GM23338 (cell line): ENCODE results near the gene SCN9A. TPM values are rescaled to one million over a fixed set of nuclear protein-coding genes. Genes with fewer than 3 reads are reported as not detected.

ENCODE experiments used
- ATAC-seq: fragments of 200-7000 bp; cut with Tn5 transposase; 3 replicates; pipeline ENCODE4 v1.9.1; 2020
- DNase-seq: peaks from one replicate; pipeline ENCODE4 v3.0.0-alpha.2; 2015; ENCODE audit warnings: low spot score
- H2AFZ ChIP-seq: fragments of 200-600 bp; sonication (generic); 2 replicates; pipeline ENCODE4 v1.8.0; 2016; ENCODE audit warnings: antibody characterized with exemption, mild to moderate bottlenecking, moderate library complexity
- H3F3A ChIP-seq: fragments of 200-600 bp; sonication (generic); replicated peaks from 2 replicates; pipeline ENCODE4 v1.8.0; 2017; ENCODE audit warnings: antibody characterized with exemption, mixed run types, low read depth
- H3K27ac ChIP-seq: fragments of 200-600 bp; sonication (generic); 2 replicates; pipeline ENCODE4 v1.6.1; 2016; ENCODE audit warnings: low read depth
- H3K27me3 ChIP-seq: fragments of 200-600 bp; sonication (generic); 2 replicates; pipeline ENCODE4 v1.8.0; 2016; ENCODE audit warnings: mild to moderate bottlenecking, mixed run types, moderate library complexity; ENCODE audit not compliant: insufficient read depth
- H3K36me3 ChIP-seq: fragments of 200-600 bp; sonication (generic); 2 replicates; pipeline ENCODE4 v1.8.0; 2016; ENCODE audit warnings: mild to moderate bottlenecking; ENCODE audit not compliant: insufficient read depth
- H3K4me1 ChIP-seq: fragments of 200-600 bp; sonication (generic); 2 replicates; pipeline ENCODE4 v1.8.0; 2016; ENCODE audit warnings: mild to moderate bottlenecking, moderate library complexity; ENCODE audit not compliant: insufficient read depth
- H3K4me2 ChIP-seq: fragments of 200-600 bp; sonication (generic); 2 replicates; pipeline ENCODE4 v1.7.1; 2017; ENCODE audit warnings: mixed run types
- H3K4me3 ChIP-seq: fragments of 200-600 bp; sonication (generic); 2 replicates; pipeline ENCODE4 v1.6.1; 2016; ENCODE audit warnings: mixed run types
- H3K79me2 ChIP-seq: fragments of 200-600 bp; sonication (generic); replicated peaks from 2 replicates; pipeline ENCODE4 v1.8.0; 2017; ENCODE audit warnings: mild to moderate bottlenecking; ENCODE audit not compliant: insufficient read depth
- H3K9me2 ChIP-seq: fragments of 200-600 bp; sonication (generic); 2 replicates; pipeline ENCODE4 v1.8.0; 2017; ENCODE audit not compliant: insufficient read depth
- H4K20me1 ChIP-seq: fragments of 200-600 bp; sonication (generic); replicated peaks from 2 replicates; pipeline ENCODE4 v1.8.0; 2017; ENCODE audit warnings: mild to moderate bottlenecking; ENCODE audit not compliant: insufficient read depth
- H3K27ac Mint-ChIP-seq: 2 replicates; pipeline ENCODE4 v1.8.0; 2020; ENCODE audit warnings: inconsistent platforms, mild to moderate bottlenecking, moderate library complexity, mixed read lengths
- H3K27me3 Mint-ChIP-seq: 3 replicates; pipeline ENCODE4 v1.8.0; 2022; ENCODE audit warnings: low read depth, mild to moderate bottlenecking, moderate library complexity, mixed read lengths, inconsistent platforms; ENCODE audit not compliant: insufficient read depth, poor library complexity
- H3K36me3 Mint-ChIP-seq: 3 replicates; pipeline ENCODE4 v1.8.0; 2021; ENCODE audit warnings: low read depth, mild to moderate bottlenecking, inconsistent platforms, moderate library complexity, mixed read lengths
- H3K4me1 Mint-ChIP-seq: 3 replicates; pipeline ENCODE4 v1.8.0; 2020; ENCODE audit warnings: mild to moderate bottlenecking, inconsistent platforms, mixed read lengths
- H3K4me3 Mint-ChIP-seq: 3 replicates; pipeline ENCODE4 v1.8.0; 2021; ENCODE audit warnings: moderate library complexity, mild to moderate bottlenecking, inconsistent platforms, mixed read lengths
- H3K9me3 Mint-ChIP-seq: 3 replicates; pipeline ENCODE4 v1.8.0; 2020; ENCODE audit warnings: moderate library complexity, mild to moderate bottlenecking, inconsistent platforms, mixed read lengths
- CREB1 ChIP-seq: fragments of 250-450 bp; sonication (Bioruptor Pico); IDR thresholded peaks from 2 replicates; pipeline ENCODE4 v1.5.0; 2020; ENCODE audit warnings: low read depth, mild to moderate bottlenecking, moderate library complexity
- EZH2 ChIP-seq: fragments of 200-600 bp; sonication (generic); IDR thresholded peaks from one replicate; pipeline ENCODE4 v1.8.0; 2017; ENCODE audit warnings: antibody characterized with exemption, mild to moderate bottlenecking, low read depth; ENCODE audit not compliant: unreplicated experiment
- EZH2phosphoT487 ChIP-seq: fragments of 200-600 bp; sonication (generic); IDR thresholded peaks from one replicate; pipeline ENCODE4 v1.8.1; 2018; ENCODE audit warnings: antibody characterized with exemption; ENCODE audit not compliant: unreplicated experiment
- JUNB ChIP-seq: IDR thresholded peaks from one replicate; pipeline ENCODE4 v1.6.1; 2016; ENCODE audit warnings: antibody characterized with exemption; ENCODE audit not compliant: unreplicated experiment
- NANOG ChIP-seq: IDR thresholded peaks from 2 replicates; pipeline ENCODE4 v1.6.1; 2016; ENCODE audit warnings: antibody characterized with exemption, borderline replicate concordance
- POLR2AphosphoS5 ChIP-seq: IDR thresholded peaks from 2 replicates; pipeline ENCODE4 v1.6.1; 2016; ENCODE audit warnings: antibody characterized with exemption, low read depth
- STAT1 ChIP-seq: IDR thresholded peaks from one replicate; pipeline ENCODE4 v1.6.1; 2016; ENCODE audit warnings: antibody characterized with exemption; ENCODE audit not compliant: unreplicated experiment
- ZNF114 ChIP-seq: fragments of 250-450 bp; sonication (Bioruptor Pico); IDR thresholded peaks from 2 replicates; pipeline ENCODE4 v1.5.0; 2020; ENCODE audit warnings: mild to moderate bottlenecking, moderate library complexity
- ZNF331 ChIP-seq: fragments of 250-450 bp; sonication (Bioruptor Pico); IDR thresholded peaks from 2 replicates; pipeline ENCODE4 v1.5.0; 2020; ENCODE audit warnings: low read depth, mild to moderate bottlenecking, moderate library complexity
- polyA plus RNA-seq: library from polyadenylated mRNA; unstranded; fragments of >200 nt; fragmentation: Nextera tagmentation; extraction: Ambion mirVana; gene quantifications from 2 replicates; pipeline ENCODE4 v1.2.1, GENCODE V29; 2016
- total RNA-seq: library from RNA; depleted of rRNA; stranded (reverse); fragments of >200 nt; shearing (Covaris generic); gene quantifications from 2 replicates; pipeline ENCODE4 v1.2.3, GENCODE V29; 2014
- TF ChIP-seq, protein P1 (sequence below): fragments of 250-450 bp; sonication (Bioruptor Pico); IDR thresholded peaks from 2 replicates; pipeline ENCODE4 v1.5.0; 2020; ENCODE audit warnings: mild to moderate bottlenecking, moderate library complexity
- TF ChIP-seq, protein P2 (sequence below): IDR thresholded peaks from one replicate; pipeline ENCODE4 v1.6.1; 2018; ENCODE audit warnings: antibody characterized with exemption; ENCODE audit not compliant: unreplicated experiment
- TF ChIP-seq, protein P3 (sequence below), 2 experiments: fragments of 200-600 bp in 1 of 2; sonication (generic) in 1 of 2; conservative IDR thresholded peaks; 2 replicates each; pipeline versions ENCODE4 v1.5.1 to v1.6.1; 2016 to 2017; ENCODE audit warnings: antibody characterized with exemption in 2 of 2, low read depth in 2 of 2, mild to moderate bottlenecking in 2 of 2, moderate library complexity in 1 of 2
- TF ChIP-seq, protein P4 (sequence below): IDR thresholded peaks from 2 replicates; pipeline ENCODE4 v1.6.1; 2016; ENCODE audit warnings: antibody characterized with exemption

SCN9A gene
- total and polyA plus RNA-seq, 2 experiments from 2014 or later = 8.8 to 9.5 TPM

DNA sequence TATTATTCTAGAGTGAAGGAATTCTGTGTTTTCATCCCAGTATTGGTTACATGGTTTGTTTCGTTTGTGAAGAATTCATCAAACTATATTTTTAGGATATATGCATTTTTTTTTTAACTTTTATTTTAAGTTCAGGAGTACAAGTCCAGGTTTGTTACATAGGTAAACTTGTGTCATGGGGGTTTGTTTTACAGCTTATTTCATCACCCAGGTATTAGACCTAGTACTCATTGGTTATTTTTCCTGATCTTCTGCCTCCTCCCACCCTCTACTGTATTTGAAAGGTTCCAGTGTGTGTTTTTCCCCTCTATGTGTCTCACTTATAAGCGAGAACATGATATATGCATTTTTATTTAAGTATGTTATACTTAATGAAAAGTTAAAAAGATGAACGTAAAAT, 47.6 kb downstream of the SCN9A start:
- H3F3A ChIP-seq = no peaks in the 10 kb centered on the region
- Mint-ChIP-seq H3K27ac (no peak overlapping the region), H3K9me3 (no peaks in the 10 kb centered on the region), H3K4me3 (no peak overlapping the region), H3K4me1 (no peaks in the 10 kb centered on the region), H3K27me3 (no peaks in the 10 kb centered on the region), H3K36me3 (no peaks in the 10 kb centered on the region)
- no peaks in the 10 kb centered on the region for H3K36me3 ChIP-seq
- DNase-seq (no peak), ATAC-seq (no peak)
- no peaks in the 10 kb centered on the region for H3K4me1 ChIP-seq
- H3K9me2 ChIP-seq = no peaks in the 10 kb centered on the region
- no peaks in the 10 kb centered on the region for H3K27me3 ChIP-seq
- no peaks in the 10 kb centered on the region for H4K20me1 ChIP-seq
- no peaks in the 10 kb centered on the region for H3K79me2 ChIP-seq
- no peak overlapping the region for H3K27ac ChIP-seq
- H3K4me2 ChIP-seq = no peak overlapping the region
- no peak for TF ChIP-seq ZNF114 (CRISPR knock-in tag)
- TF ChIP-seq CREB1 = no peak
- TF ChIP-seq JUNB = no peak
- TF ChIP-seq NANOG = no peak
- TF ChIP-seq, protein P1, sequence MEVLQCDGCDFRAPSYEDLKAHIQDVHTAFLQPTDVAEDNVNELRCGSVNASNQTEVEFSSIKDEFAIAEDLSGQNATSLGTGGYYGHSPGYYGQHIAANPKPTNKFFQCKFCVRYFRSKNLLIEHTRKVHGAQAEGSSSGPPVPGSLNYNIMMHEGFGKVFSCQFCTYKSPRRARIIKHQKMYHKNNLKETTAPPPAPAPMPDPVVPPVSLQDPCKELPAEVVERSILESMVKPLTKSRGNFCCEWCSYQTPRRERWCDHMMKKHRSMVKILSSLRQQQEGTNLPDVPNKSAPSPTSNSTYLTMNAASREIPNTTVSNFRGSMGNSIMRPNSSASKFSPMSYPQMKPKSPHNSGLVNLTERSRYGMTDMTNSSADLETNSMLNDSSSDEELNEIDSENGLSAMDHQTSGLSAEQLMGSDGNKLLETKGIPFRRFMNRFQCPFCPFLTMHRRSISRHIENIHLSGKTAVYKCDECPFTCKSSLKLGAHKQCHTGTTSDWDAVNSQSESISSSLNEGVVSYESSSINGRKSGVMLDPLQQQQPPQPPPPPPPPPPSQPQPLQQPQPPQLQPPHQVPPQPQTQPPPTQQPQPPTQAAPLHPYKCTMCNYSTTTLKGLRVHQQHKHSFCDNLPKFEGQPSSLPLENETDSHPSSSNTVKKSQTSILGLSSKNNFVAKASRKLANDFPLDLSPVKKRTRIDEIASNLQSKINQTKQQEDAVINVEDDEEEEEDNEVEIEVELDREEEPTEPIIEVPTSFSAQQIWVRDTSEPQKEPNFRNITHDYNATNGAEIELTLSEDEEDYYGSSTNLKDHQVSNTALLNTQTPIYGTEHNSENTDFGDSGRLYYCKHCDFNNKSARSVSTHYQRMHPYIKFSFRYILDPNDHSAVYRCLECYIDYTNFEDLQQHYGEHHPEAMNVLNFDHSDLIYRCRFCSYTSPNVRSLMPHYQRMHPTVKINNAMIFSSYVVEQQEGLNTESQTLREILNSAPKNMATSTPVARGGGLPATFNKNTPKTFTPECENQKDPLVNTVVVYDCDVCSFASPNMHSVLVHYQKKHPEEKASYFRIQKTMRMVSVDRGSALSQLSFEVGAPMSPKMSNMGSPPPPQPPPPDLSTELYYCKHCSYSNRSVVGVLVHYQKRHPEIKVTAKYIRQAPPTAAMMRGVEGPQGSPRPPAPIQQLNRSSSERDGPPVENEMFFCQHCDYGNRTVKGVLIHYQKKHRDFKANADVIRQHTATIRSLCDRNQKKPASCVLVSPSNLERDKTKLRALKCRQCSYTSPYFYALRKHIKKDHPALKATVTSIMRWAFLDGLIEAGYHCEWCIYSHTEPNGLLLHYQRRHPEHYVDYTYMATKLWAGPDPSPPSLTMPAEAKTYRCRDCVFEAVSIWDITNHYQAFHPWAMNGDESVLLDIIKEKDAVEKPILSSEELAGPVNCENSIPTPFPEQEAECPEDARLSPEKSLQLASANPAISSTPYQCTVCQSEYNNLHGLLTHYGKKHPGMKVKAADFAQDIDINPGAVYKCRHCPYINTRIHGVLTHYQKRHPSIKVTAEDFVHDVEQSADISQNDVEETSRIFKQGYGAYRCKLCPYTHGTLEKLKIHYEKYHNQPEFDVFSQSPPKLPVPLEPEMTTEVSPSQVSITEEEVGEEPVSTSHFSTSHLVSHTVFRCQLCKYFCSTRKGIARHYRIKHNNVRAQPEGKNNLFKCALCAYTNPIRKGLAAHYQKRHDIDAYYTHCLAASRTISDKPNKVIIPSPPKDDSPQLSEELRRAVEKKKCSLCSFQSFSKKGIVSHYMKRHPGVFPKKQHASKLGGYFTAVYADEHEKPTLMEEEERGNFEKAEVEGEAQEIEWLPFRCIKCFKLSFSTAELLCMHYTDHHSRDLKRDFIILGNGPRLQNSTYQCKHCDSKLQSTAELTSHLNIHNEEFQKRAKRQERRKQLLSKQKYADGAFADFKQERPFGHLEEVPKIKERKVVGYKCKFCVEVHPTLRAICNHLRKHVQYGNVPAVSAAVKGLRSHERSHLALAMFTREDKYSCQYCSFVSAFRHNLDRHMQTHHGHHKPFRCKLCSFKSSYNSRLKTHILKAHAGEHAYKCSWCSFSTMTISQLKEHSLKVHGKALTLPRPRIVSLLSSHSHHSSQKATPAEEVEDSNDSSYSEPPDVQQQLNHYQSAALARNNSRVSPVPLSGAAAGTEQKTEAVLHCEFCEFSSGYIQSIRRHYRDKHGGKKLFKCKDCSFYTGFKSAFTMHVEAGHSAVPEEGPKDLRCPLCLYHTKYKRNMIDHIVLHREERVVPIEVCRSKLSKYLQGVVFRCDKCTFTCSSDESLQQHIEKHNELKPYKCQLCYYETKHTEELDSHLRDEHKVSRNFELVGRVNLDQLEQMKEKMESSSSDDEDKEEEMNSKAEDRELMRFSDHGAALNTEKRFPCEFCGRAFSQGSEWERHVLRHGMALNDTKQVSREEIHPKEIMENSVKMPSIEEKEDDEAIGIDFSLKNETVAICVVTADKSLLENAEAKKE (CRISPR knock-in tag) = no peak
- TF ChIP-seq POLR2AphosphoS5 = no peak
- TF ChIP-seq, protein P2, sequence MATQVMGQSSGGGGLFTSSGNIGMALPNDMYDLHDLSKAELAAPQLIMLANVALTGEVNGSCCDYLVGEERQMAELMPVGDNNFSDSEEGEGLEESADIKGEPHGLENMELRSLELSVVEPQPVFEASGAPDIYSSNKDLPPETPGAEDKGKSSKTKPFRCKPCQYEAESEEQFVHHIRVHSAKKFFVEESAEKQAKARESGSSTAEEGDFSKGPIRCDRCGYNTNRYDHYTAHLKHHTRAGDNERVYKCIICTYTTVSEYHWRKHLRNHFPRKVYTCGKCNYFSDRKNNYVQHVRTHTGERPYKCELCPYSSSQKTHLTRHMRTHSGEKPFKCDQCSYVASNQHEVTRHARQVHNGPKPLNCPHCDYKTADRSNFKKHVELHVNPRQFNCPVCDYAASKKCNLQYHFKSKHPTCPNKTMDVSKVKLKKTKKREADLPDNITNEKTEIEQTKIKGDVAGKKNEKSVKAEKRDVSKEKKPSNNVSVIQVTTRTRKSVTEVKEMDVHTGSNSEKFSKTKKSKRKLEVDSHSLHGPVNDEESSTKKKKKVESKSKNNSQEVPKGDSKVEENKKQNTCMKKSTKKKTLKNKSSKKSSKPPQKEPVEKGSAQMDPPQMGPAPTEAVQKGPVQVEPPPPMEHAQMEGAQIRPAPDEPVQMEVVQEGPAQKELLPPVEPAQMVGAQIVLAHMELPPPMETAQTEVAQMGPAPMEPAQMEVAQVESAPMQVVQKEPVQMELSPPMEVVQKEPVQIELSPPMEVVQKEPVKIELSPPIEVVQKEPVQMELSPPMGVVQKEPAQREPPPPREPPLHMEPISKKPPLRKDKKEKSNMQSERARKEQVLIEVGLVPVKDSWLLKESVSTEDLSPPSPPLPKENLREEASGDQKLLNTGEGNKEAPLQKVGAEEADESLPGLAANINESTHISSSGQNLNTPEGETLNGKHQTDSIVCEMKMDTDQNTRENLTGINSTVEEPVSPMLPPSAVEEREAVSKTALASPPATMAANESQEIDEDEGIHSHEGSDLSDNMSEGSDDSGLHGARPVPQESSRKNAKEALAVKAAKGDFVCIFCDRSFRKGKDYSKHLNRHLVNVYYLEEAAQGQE = no peak
- TF ChIP-seq EZH2 = no peak
- TF ChIP-seq, protein P3, sequence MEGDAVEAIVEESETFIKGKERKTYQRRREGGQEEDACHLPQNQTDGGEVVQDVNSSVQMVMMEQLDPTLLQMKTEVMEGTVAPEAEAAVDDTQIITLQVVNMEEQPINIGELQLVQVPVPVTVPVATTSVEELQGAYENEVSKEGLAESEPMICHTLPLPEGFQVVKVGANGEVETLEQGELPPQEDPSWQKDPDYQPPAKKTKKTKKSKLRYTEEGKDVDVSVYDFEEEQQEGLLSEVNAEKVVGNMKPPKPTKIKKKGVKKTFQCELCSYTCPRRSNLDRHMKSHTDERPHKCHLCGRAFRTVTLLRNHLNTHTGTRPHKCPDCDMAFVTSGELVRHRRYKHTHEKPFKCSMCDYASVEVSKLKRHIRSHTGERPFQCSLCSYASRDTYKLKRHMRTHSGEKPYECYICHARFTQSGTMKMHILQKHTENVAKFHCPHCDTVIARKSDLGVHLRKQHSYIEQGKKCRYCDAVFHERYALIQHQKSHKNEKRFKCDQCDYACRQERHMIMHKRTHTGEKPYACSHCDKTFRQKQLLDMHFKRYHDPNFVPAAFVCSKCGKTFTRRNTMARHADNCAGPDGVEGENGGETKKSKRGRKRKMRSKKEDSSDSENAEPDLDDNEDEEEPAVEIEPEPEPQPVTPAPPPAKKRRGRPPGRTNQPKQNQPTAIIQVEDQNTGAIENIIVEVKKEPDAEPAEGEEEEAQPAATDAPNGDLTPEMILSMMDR (conservative IDR thresholded peaks at IDR 0.05; ENCODE audit: low read depth in 2 of 2) = no peak
- TF ChIP-seq EZH2phosphoT487 = no peak
- TF ChIP-seq ZNF331 = no peak
- TF ChIP-seq, protein P4, sequence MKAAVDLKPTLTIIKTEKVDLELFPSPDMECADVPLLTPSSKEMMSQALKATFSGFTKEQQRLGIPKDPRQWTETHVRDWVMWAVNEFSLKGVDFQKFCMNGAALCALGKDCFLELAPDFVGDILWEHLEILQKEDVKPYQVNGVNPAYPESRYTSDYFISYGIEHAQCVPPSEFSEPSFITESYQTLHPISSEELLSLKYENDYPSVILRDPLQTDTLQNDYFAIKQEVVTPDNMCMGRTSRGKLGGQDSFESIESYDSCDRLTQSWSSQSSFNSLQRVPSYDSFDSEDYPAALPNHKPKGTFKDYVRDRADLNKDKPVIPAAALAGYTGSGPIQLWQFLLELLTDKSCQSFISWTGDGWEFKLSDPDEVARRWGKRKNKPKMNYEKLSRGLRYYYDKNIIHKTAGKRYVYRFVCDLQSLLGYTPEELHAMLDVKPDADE = no peak
- TF ChIP-seq STAT1 = no peak
- H2AFZ ChIP-seq = no peak overlapping the region
- H3K4me3 ChIP-seq = no peak overlapping the region
